BE2C (cell line): ENCODE results near the gene AIFM1.
"Not testable (repeated sequence)": the region's sequence is repeated elsewhere in the genome, so short reads cannot be mapped to it uniquely, and the experiment has no call there.

ENCODE experiments used
- DNase-seq: peaks from one replicate; pipeline ENCODE4 v3.0.0-alpha.2; 2020
- H3K27me3 ChIP-seq: fragments of 250-450 bp; sonication (Bioruptor Pico); 2 replicates; pipeline ENCODE4 v1.5.1; 2020; ENCODE audit warnings: mild to moderate bottlenecking
- H3K36me3 ChIP-seq: fragments of 250-450 bp; sonication (Bioruptor Pico); 2 replicates; pipeline ENCODE4 v1.5.1; 2020; ENCODE audit warnings: mild to moderate bottlenecking
- H3K4me1 ChIP-seq: fragments of 250-450 bp; sonication (Bioruptor Pico); 2 replicates; pipeline ENCODE4 v1.5.1; 2020
- H3K4me3 ChIP-seq: 2 replicates; pipeline ENCODE4 v1.5.1; 2011; ENCODE audit warnings: low read depth, low read length
- H3K9me3 ChIP-seq: fragments of 250-450 bp; sonication (Bioruptor Pico); 2 replicates; pipeline ENCODE4 v1.5.1; 2020
- CTCF ChIP-seq: IDR thresholded peaks from 2 replicates; pipeline ENCODE4 v1.5.1; 2012; ENCODE audit warnings: mild to moderate bottlenecking, low read depth, low read length

The AIFM1 gene

GRCh38 chrX:130120321-130120731 lies 45.3 kb downstream of the AIFM1 start:
- H3K4me1 ChIP-seq = peaks cover 4% of the 10 kb centered on the region
- H3K4me3 ChIP-seq = peak overlapping the region; percentile 47
- H3K9me3 ChIP-seq = no peaks in the 10 kb centered on the region
- no peaks in the 10 kb centered on the region for H3K36me3 ChIP-seq
- H3K27me3 ChIP-seq = no peaks in the 10 kb centered on the region
- TF ChIP-seq CTCF = no peak
- DNase-seq = peak; percentile 40

- Histone ChIP-seq H3K36me3 (no peaks in the 10 kb centered on the region), H3K27me3 (no peaks in the 10 kb centered on the region), H3K4me1 (no peaks in the 10 kb centered on the region), H3K4me3 (no peak overlapping the region), H3K9me3 (no peaks in the 10 kb centered on the region)
- no peak for TF ChIP-seq CTCF
- DNase-seq = no peak
These were observed 46.2 kb downstream of the AIFM1 start for GRCh38 chrX:130119312-130119898.

GRCh38 chrX:130118441-130119311 lies 47.0 kb downstream of the AIFM1 start:
- no peaks in the 10 kb centered on the region for H3K9me3 ChIP-seq
- no peaks in the 10 kb centered on the region for H3K27me3 ChIP-seq
- H3K4me3 ChIP-seq = no peak overlapping the region
- no peaks in the 10 kb centered on the region for H3K4me1 ChIP-seq
- TF ChIP-seq CTCF = no peak
- H3K36me3 ChIP-seq = no peaks in the 10 kb centered on the region
- DNase-seq = no peak

GRCh38 chrX:130117166-130117565 lies 48.5 kb downstream of the AIFM1 start:
- no peaks in the 10 kb centered on the region for H3K4me1 ChIP-seq
- no peaks in the 10 kb centered on the region for H3K9me3 ChIP-seq
- H3K27me3 ChIP-seq = no peaks in the 10 kb centered on the region
- no peaks in the 10 kb centered on the region for H3K36me3 ChIP-seq
- DNase-seq = no peak
- no peak overlapping the region for H3K4me3 ChIP-seq
- TF ChIP-seq CTCF = no peak

GRCh38 chrX:130115119-130115885 lies 50.3 kb downstream of the AIFM1 start:
- not testable (repeated sequence) for H3K36me3 ChIP-seq, H3K4me1 ChIP-seq, DNase-seq, H3K9me3 ChIP-seq, H3K4me3 ChIP-seq, H3K27me3 ChIP-seq

- Histone ChIP-seq H3K9me3 (no peaks in the 10 kb centered on the region), H3K27me3 (0 out of 2 replicates have a peak, but pooled peaks cover 3% of the 10 kb centered on the region)
- no peak for TF ChIP-seq CTCF
These were observed 51.5 kb downstream of the AIFM1 start for GRCh38 chrX:130114141-130114588.

More at GRCh38 chrX:130114141-130114588, 51.5 kb downstream of the AIFM1 start:
- H3K36me3 ChIP-seq = no peaks in the 10 kb centered on the region
- H3K4me3 ChIP-seq = no peak overlapping the region
- DNase-seq = no peak
- no peaks in the 10 kb centered on the region for H3K4me1 ChIP-seq
